Nephron progenitor cell (in vitro differentiated cells): ENCODE data around the gene TTC24.
A peak's percentile ranks its signal among the peaks of the same experiment; 100 is the strongest.
"Not testable (repeated sequence)": the region's sequence is repeated elsewhere in the genome, so short reads cannot be mapped to it uniquely, and the experiment has no call there.

Source experiments
- DNase-seq: peaks from one replicate; pipeline ENCODE4 v3.0.0; 2021
- H3K27ac Mint-ChIP-seq: 2 replicates; pipeline ENCODE4 v1.8.0; 2021; ENCODE audit warnings: mild to moderate bottlenecking, moderate library complexity, mixed read lengths
- H3K27me3 Mint-ChIP-seq: 2 replicates; pipeline ENCODE4 v1.8.0; 2021; ENCODE audit warnings: mild to moderate bottlenecking, low read depth, mixed read lengths; ENCODE audit not compliant: poor library complexity
- H3K36me3 Mint-ChIP-seq: 2 replicates; pipeline ENCODE4 v1.8.0; 2021; ENCODE audit warnings: low read depth, mixed read lengths
- H3K4me1 Mint-ChIP-seq: 2 replicates; pipeline ENCODE4 v1.8.0; 2021; ENCODE audit warnings: mixed read lengths
- H3K4me3 Mint-ChIP-seq: 2 replicates; pipeline ENCODE4 v1.8.0; 2021; ENCODE audit warnings: mild to moderate bottlenecking, moderate library complexity, mixed read lengths
- H3K9me3 Mint-ChIP-seq: 2 replicates; pipeline ENCODE4 v1.8.0; 2021; ENCODE audit warnings: mild to moderate bottlenecking, moderate library complexity, mixed read lengths
- CTCF ChIP-seq: fragments of 200-600 bp; sonication (generic); IDR thresholded peaks from 2 replicates; pipeline ENCODE4 v1.5.0; 2021; ENCODE audit warnings: antibody characterized with exemption

Gene TTC24

GRCh38 chr1:156584813-156585212 lies 5.3 kb downstream of the TTC24 start:
- TF ChIP-seq CTCF = no peak
- DNase-seq = no peak
- Mint-ChIP-seq H3K4me1 (peaks cover 57% of the 10 kb centered on the region), H3K27me3 (peaks cover 20% of the 10 kb centered on the region), H3K9me3 (no peaks in the 10 kb centered on the region), H3K27ac (no peak overlapping the region), H3K4me3 (no peak overlapping the region), H3K36me3 (no peaks in the 10 kb centered on the region)

- no peak for TF ChIP-seq CTCF
- Mint-ChIP-seq H3K4me1 (peaks cover 53% of the 10 kb centered on the region), H3K9me3 (no peaks in the 10 kb centered on the region), H3K27ac (no peak overlapping the region), H3K36me3 (no peaks in the 10 kb centered on the region), H3K4me3 (no peak overlapping the region), H3K27me3 (peaks cover 20% of the 10 kb centered on the region)
- no peak for DNase-seq
Measured at GRCh38 chr1:156586323-156586722, 6.8 kb downstream of the TTC24 start.

DNA sequence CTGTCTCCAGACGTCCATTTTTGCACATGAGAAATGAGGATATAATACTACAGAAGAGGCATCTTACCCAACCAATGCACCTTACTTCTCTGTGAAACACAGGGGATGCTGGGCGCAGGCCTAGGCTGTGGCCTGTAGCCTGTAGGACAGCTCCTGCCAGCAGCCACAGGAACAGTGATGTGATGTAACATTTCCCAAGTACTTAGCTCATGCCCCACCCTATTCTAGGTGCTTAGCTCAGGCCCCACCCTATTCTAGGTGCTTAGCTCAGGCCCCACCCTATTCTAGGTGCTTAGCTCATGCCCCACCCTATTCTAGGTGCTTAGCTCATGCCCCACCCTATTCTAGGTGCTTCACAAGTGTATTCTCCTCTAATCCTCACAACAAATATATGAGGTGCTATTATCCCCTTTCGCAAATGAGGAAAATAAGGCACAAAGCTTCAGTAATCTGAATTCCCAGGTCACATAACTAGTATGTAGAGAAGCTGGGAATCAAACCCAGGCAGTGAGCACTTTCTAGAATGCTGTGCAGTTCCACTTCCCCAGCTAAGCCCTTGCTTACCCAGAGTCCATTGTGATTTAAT lies 7.5 kb downstream of the TTC24 start:
- TF ChIP-seq CTCF = no peak
- Mint-ChIP-seq H3K4me3 (no peak overlapping the region), H3K36me3 (no peaks in the 10 kb centered on the region), H3K4me1 (peaks cover 51% of the 10 kb centered on the region), H3K9me3 (no peaks in the 10 kb centered on the region), H3K27me3 (peaks cover 20% of the 10 kb centered on the region), H3K27ac (no peak overlapping the region)
- DNase-seq = no peak

GRCh38 chr1:156587927-156588326 lies 8.4 kb downstream of the TTC24 start:
- not testable (repeated sequence) for H3K9me3 Mint-ChIP-seq, H3K4me3 Mint-ChIP-seq, H3K27ac Mint-ChIP-seq, DNase-seq, H3K36me3 Mint-ChIP-seq
- peaks cover 20% of the 10 kb centered on the region for H3K27me3 Mint-ChIP-seq
- H3K4me1 Mint-ChIP-seq = peaks cover 48% of the 10 kb centered on the region

DNA sequence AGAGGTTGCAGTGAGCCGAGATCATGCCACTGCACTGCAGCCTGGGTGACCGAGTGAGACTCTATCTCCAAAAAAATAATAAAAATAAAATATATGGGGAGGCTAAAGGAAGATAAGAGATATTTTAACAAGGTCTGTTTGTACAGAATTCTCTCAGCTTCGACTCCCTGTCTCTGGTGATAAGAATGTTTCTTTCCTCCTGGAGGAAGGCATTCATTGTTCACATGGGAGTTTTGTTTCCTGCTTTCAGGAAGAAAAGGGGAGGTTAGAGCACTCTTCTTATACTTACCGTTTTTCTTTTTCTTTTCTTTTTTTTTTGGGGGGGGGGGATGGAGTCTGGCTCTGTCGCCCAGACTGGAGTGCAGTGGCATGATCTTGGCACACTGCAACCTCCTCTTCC lies 10.0 kb downstream of the TTC24 start:
- no peak overlapping the region for H3K4me3 Mint-ChIP-seq
- no peaks in the 10 kb centered on the region for H3K9me3 Mint-ChIP-seq
- no peak for TF ChIP-seq CTCF
- no peak overlapping the region for H3K27ac Mint-ChIP-seq
- H3K27me3 Mint-ChIP-seq = peaks cover 20% of the 10 kb centered on the region
- DNase-seq = no peak
- H3K4me1 Mint-ChIP-seq = peaks cover 33% of the 10 kb centered on the region
- peaks cover 5% of the 10 kb centered on the region for H3K36me3 Mint-ChIP-seq

DNA sequence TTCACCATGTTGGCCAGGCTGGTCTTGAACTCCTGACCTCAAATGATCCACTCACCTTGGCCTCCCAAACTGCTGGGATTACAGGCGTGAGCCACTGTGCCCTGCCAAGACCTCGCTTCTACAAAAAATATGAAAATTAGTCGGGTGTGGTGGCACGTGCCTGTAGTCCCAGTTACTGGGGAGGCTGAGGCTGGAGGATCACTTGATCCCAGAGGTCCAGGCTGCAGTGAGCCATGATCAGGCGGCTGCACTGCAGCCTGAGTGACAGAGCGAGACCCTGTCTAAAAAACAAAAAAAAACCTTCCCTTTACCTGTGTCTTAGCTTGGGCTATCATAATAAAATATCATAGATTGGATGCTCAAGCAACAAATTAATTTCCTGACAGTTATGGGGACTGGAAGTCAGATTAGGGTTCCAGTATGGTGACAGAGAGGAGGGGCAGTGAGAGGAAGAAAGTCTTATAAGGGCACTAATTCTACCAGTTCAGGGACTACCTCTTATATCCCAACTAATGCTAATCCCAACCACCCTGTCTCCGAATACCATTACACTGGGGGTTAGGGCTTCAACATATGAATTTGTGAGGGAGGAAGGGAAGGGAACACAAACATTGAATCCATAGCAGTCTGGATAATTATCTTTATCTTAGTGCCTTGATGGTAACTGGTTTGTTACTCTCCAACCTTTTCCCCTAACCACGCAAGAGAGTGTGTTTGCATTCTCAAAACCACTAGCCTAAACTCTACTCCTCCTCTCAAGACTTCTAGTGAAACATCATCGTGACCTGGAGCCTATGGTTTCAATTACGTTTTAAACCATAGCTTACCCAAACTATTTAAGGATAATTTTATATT lies 11.0 kb downstream of the TTC24 start:
- no peak for DNase-seq
- no peak overlapping the region for H3K27ac Mint-ChIP-seq
- H3K4me3 Mint-ChIP-seq = peak overlapping the region; percentile 88
- H3K9me3 Mint-ChIP-seq = no peaks in the 10 kb centered on the region
- peaks cover 18% of the 10 kb centered on the region for H3K27me3 Mint-ChIP-seq
- peaks cover 23% of the 10 kb centered on the region for H3K4me1 Mint-ChIP-seq
- peaks cover 14% of the 10 kb centered on the region for H3K36me3 Mint-ChIP-seq
- no peak for TF ChIP-seq CTCF
